ENCODE data around the gene ZNF324.
A peak's percentile ranks its signal among the peaks of the same experiment; 100 is the strongest.

ZNF324 gene

DNA sequence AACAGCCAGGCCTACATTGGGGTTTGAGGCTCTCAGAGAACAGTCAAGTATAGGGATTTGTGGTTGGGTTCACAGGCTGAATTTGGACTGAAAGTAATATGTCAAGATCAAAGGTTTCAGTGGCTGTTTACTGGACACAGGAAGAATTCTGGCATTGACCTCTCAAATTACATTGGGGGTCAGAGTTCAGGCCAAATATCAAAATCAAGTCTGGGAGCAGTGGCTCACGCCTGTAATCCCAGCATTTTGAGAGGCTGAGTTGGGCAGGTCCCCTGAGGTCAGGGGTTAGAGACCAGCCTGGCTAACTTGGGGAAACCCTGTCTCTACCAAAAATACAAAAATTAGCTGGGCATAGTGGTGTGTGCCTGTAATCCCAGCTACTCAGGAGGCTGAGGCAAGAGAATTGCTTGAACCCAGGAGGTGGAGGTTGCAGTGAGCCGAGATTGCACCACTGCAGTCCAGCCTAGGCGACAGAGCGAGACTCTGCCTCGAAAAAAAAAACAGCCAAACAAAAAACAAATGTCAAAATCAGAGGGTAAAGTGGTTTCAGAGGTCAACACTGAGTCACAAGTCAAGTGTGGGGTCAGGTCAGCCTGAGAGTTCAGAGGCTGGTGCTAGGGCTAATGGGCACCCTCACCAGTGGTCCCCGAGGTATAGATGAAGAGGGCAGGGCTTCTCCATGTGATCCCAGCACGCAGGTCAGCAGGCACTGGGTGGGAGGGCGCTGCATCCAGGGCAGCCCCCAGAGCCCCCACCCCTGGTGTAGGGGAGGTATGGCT lies 43.4 kb downstream of the ZNF324 start:
- peaks cover 3% of the 10 kb centered on the region for H3K79me1 ChIP-seq (ENCODE audit: low read length)
- no peak overlapping the region for H2BK5ac ChIP-seq (ENCODE audit: low read length)
- no peak overlapping the region for H2BK15ac ChIP-seq (replicated peaks; ENCODE audit: low read depth)
- H3K27ac ChIP-seq (ENCODE audit: low read depth, low read length) = no peak overlapping the region
- no peak overlapping the region for H3K18ac ChIP-seq (ENCODE audit: low read length)
- H3K36me3 ChIP-seq (ENCODE audit: control insufficient read depth, insufficient read depth, low read length) = no peaks in the 10 kb centered on the region
- H4K8ac ChIP-seq (ENCODE audit: low read depth, low read length) = no peak overlapping the region
- no peak overlapping the region for H2BK120ac ChIP-seq (ENCODE audit: low read depth, low read length)
- WGBS (ENCODE audit: extremely low coverage, insufficient coverage, low lambda C conversion rate) = no CpG with 5 or more reads among the region's 8 CpGs
- H3K27me3 ChIP-seq (ENCODE audit: insufficient read depth, low read length, poor library complexity) = no peaks in the 10 kb centered on the region
- no peak overlapping the region for H3K56ac ChIP-seq (ENCODE audit: low read length)
- no peak overlapping the region for H3K4me3 ChIP-seq (ENCODE audit: low read length)
- H3K9ac ChIP-seq (ENCODE audit: low read length) = no peak overlapping the region
- H3K23ac ChIP-seq (ENCODE audit: low read length) = no peak overlapping the region
- no peak overlapping the region for H3K4me2 ChIP-seq (ENCODE audit: low read length)
- no peak for DNase-seq
- no peak overlapping the region for H4K5ac ChIP-seq (ENCODE audit: low read length)
- no peak overlapping the region for H2AK5ac ChIP-seq (ENCODE audit: low read length)
- H3K79me2 ChIP-seq (ENCODE audit: control insufficient read depth, insufficient read depth, low read length) = peaks cover 3% of the 10 kb centered on the region
- no peak overlapping the region for H3K4ac ChIP-seq (ENCODE audit: low read depth, low read length)
- H3K4me1 ChIP-seq (ENCODE audit: control insufficient read depth, low read depth, low read length) = peaks cover 3% of the 10 kb centered on the region

DNA sequence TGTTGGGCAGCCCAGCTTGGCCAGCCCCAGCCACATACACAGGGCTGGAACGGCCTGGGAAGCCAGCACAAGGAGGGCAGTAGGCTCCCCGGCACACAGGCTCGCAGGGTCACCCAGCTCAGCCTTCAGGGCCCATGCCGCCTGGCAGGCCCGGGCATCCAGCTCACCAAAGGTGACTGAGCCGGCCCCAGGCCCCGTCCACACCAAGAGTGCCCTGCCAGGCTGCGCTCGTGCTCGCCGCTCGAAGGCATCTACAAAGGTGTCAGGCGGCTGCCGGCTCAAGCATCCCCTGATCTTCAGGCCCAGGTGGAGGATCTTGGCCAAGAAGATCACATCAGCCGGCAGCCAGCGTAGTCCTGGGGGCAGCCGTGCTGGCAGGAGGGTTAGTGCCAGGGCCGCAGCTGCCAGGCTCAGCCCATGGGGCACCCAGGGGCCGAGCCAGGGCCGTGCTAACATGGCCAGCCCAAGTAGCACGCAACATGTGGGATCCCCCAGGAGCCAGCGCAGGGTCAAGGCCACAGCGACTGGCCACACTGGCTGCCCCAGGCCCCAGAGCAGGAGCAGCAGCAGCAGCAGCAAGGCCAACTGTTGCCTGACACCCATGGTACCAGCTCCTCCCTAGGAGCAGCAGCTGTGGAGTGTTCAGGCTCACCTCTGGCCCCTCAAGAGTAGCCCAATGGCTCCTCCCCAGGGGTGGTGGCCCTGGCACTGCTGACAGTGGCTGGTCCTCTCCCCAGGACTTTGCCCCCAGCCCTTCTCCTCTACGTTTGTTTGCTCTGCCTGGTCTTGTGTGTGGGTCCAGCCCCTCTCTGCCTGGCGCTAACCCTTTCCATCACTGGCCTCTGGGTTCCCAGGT lies 44.7 kb downstream of the ZNF324 start, which contains the start of gene SLC27A5:
TSS of gene SLC27A5 (minus strand) at position 640 of the 856 bp plus-strand sequence. CDS start at position 603, 37 bp downstream.
- H4K5ac ChIP-seq (ENCODE audit: low read length) = no peak within 1 kb of the TSS
- DNase-seq = no peak

DNA sequence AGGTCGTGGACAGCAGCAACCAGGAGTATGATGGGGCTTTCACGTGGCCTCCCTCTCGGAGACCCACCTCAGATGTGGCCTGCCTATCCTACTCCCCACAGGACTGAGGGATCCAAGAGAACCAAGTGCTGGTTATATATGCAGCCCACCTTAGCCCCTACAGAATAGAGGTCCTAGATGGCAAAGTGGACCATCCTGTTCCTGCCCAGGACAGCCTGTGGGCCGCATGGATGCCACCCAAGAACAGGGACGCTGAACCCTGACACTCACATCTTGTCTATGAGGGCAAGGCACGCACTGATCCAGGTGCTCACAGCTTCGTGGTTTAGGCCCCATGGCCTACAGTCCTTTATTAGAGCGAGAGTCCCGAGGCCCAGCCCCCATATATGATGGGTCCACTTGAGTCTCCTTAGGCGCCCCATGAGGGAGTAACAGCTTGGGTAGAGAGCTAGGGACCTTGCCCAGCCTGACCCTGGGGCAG lies 46.4 kb downstream of the ZNF324 start:
- H2BK15ac ChIP-seq (replicated peaks; ENCODE audit: low read depth) = no peak overlapping the region

More for the DNA sequence above, 44.7 kb downstream of the ZNF324 start, which contains the start of gene SLC27A5:
- no peak within 1 kb of the TSS for H2AK5ac ChIP-seq (ENCODE audit: low read length)
- WGBS (ENCODE audit: extremely low coverage, insufficient coverage, low lambda C conversion rate) = no CpG with 5 or more reads among the region's 25 CpGs
- no peak within 1 kb of the TSS for H3K23ac ChIP-seq (ENCODE audit: low read length)
- no peak within 1 kb of the TSS for H3K4me3 ChIP-seq (ENCODE audit: low read length)
- H3K36me3 ChIP-seq (ENCODE audit: control insufficient read depth, insufficient read depth, low read length) = peaks cover 3% of the 10 kb centered on the region
- no peak within 1 kb of the TSS for H3K4me2 ChIP-seq (ENCODE audit: low read length)
- H3K4ac ChIP-seq (ENCODE audit: low read depth, low read length) = no peak within 1 kb of the TSS
- peak within 1 kb of the TSS; percentile 26 for H3K56ac ChIP-seq (ENCODE audit: low read length)
- H3K79me2 ChIP-seq (ENCODE audit: control insufficient read depth, insufficient read depth, low read length) = peaks cover 3% of the 10 kb centered on the region
- H3K9ac ChIP-seq (ENCODE audit: low read length) = no peak within 1 kb of the TSS
- H4K8ac ChIP-seq (ENCODE audit: low read depth, low read length) = no peak within 1 kb of the TSS
- H3K18ac ChIP-seq (ENCODE audit: low read length) = no peak within 1 kb of the TSS
- H3K27ac ChIP-seq (ENCODE audit: low read depth, low read length) = no peak within 1 kb of the TSS
- no peak within 1 kb of the TSS for H2BK120ac ChIP-seq (ENCODE audit: low read depth, low read length)
- H3K79me1 ChIP-seq (ENCODE audit: low read length) = peaks cover 9% of the 10 kb centered on the region
- H2BK5ac ChIP-seq (ENCODE audit: low read length) = no peak within 1 kb of the TSS
- H2BK15ac ChIP-seq (replicated peaks; ENCODE audit: low read depth) = no peak within 1 kb of the TSS
- peaks cover 3% of the 10 kb centered on the region for H3K4me1 ChIP-seq (ENCODE audit: control insufficient read depth, low read depth, low read length)
- no peaks in the 10 kb centered on the region for H3K27me3 ChIP-seq (ENCODE audit: insufficient read depth, low read length, poor library complexity)

DNA sequence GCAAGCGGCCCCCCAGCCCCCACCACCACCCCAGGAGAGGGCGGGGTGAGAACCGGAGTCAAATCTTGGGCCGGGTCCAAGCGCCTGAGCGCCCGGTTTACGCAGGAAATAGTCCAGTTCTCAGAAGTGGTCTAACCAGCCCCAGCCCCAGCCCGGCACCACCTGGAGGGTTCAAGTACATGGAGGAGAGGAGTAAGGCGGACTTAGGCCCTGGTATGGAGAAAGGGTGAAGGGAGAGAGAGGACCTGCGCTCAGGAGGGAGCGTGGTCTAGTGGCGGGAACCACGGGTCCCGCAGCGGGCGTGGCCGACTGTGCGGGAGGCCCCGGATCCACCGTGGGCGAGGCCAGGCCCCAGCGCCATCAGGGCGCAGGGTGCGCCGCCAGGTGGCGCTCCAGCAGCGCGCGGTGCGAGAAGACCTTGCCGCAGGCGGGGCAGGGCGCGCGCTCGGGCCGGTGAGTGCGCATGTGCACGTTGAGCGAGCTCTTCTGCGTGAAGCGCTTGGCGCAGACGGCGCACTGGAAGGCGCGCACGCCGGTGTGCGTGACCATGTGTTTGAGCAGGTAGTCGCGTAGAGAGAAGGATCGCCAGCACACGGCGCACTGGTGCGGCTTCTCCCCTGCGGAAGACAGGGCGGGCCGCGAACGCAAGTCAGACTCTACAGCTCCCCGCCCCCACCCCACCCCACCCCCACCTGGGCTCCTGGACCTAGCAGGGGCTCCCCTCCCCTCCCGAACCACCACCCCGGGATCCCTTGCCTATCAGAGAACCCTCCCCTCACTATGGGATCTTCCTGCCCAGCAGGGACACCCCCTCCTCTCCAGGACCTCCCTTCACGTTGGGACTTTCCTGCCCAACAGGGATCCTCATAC lies 47.0 kb downstream of the ZNF324 start:
- Histone ChIP-seq H2BK5ac (ENCODE audit: low read length) (peak overlapping the region; percentile 56), H3K36me3 (ENCODE audit: control insufficient read depth, insufficient read depth, low read length) (peaks cover 5% of the 10 kb centered on the region), H3K18ac (ENCODE audit: low read length) (no peak overlapping the region), H3K27me3 (ENCODE audit: insufficient read depth, low read length, poor library complexity) (no peaks in the 10 kb centered on the region), H3K79me2 (ENCODE audit: control insufficient read depth, insufficient read depth, low read length) (peaks cover 18% of the 10 kb centered on the region), H3K4me1 (ENCODE audit: control insufficient read depth, low read depth, low read length) (peaks cover 11% of the 10 kb centered on the region), H3K23ac (ENCODE audit: low read length) (no peak overlapping the region), H3K4ac (ENCODE audit: low read depth, low read length) (peak overlapping the region; percentile 28), H2BK120ac (ENCODE audit: low read depth, low read length) (no peak overlapping the region), H3K9ac (ENCODE audit: low read length) (peak overlapping the region; percentile 92), H3K27ac (ENCODE audit: low read depth, low read length) (no peak overlapping the region), H3K4me3 (ENCODE audit: low read length) (peak overlapping the region; percentile 47), H4K8ac (ENCODE audit: low read depth, low read length) (no peak overlapping the region), H3K56ac (ENCODE audit: low read length) (peak overlapping the region; percentile 94), H4K5ac (ENCODE audit: low read length) (peak overlapping the region; percentile 1), H2AK5ac (ENCODE audit: low read length) (peak overlapping the region; percentile 99), H3K79me1 (ENCODE audit: low read length) (peaks cover 21% of the 10 kb centered on the region), H3K4me2 (ENCODE audit: low read length) (peak overlapping the region; percentile 88), H2BK15ac (replicated peaks; ENCODE audit: low read depth) (no peak overlapping the region)
- peak; percentile 96 for DNase-seq
- WGBS (ENCODE audit: extremely low coverage, insufficient coverage, low lambda C conversion rate) = no CpG with 5 or more reads among the region's 66 CpGs

More for the DNA sequence above, 46.4 kb downstream of the ZNF324 start:
- Histone ChIP-seq H2BK5ac (ENCODE audit: low read length) (no peak overlapping the region), H2BK120ac (ENCODE audit: low read depth, low read length) (no peak overlapping the region), H3K23ac (ENCODE audit: low read length) (peak overlapping the region; percentile 92), H3K9ac (ENCODE audit: low read length) (peak overlapping the region; percentile 75), H3K79me1 (ENCODE audit: low read length) (peaks cover 16% of the 10 kb centered on the region), H3K4me3 (ENCODE audit: low read length) (no peak overlapping the region), H3K27ac (ENCODE audit: low read depth, low read length) (no peak overlapping the region), H3K27me3 (ENCODE audit: insufficient read depth, low read length, poor library complexity) (no peaks in the 10 kb centered on the region), H3K18ac (ENCODE audit: low read length) (no peak overlapping the region), H3K4ac (ENCODE audit: low read depth, low read length) (peak overlapping the region; percentile 28), H2AK5ac (ENCODE audit: low read length) (no peak overlapping the region), H3K56ac (ENCODE audit: low read length) (peak overlapping the region; percentile 71), H3K79me2 (ENCODE audit: control insufficient read depth, insufficient read depth, low read length) (peaks cover 11% of the 10 kb centered on the region), H3K4me2 (ENCODE audit: low read length) (no peak overlapping the region), H3K36me3 (ENCODE audit: control insufficient read depth, insufficient read depth, low read length) (peaks cover 5% of the 10 kb centered on the region), H4K8ac (ENCODE audit: low read depth, low read length) (no peak overlapping the region), H3K4me1 (ENCODE audit: control insufficient read depth, low read depth, low read length) (peaks cover 6% of the 10 kb centered on the region), H4K5ac (ENCODE audit: low read length) (no peak overlapping the region)
- no CpG with 5 or more reads among the region's 10 CpGs for WGBS (ENCODE audit: extremely low coverage, insufficient coverage, low lambda C conversion rate)
- no peak for DNase-seq

DNA sequence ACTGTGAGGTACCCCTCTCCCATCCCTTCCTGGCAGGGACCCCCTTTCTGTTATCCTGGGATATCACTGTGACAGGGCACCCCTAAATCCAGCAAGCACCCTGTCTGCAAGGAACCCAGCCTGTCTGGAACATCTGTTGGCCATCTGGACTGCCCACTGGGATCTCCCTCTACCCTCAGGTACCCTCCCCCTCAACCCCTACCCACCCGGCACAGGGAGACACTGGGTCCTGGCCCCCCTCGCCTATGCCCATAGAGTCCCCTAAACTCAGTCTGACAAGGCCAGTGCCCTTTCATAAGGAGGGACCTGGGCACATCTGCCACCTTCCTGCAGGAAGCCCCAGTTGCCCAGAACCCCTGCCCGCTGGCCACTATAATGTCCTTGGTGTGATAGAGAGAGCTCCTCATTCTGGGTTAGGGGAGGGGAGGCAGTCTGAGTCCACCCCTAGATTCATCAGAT lies 47.7 kb downstream of the ZNF324 start:
- DNase-seq = no peak
- no peak overlapping the region for H3K18ac ChIP-seq (ENCODE audit: low read length)
- no peak overlapping the region for H3K4ac ChIP-seq (ENCODE audit: low read depth, low read length)
- peaks cover 18% of the 10 kb centered on the region for H3K79me2 ChIP-seq (ENCODE audit: control insufficient read depth, insufficient read depth, low read length)
- no peaks in the 10 kb centered on the region for H3K27me3 ChIP-seq (ENCODE audit: insufficient read depth, low read length, poor library complexity)
- H4K8ac ChIP-seq (ENCODE audit: low read depth, low read length) = no peak overlapping the region
- H4K5ac ChIP-seq (ENCODE audit: low read length) = peak overlapping the region; percentile 1
- peaks cover 11% of the 10 kb centered on the region for H3K4me1 ChIP-seq (ENCODE audit: control insufficient read depth, low read depth, low read length)
- no peak overlapping the region for H2BK120ac ChIP-seq (ENCODE audit: low read depth, low read length)
- H3K56ac ChIP-seq (ENCODE audit: low read length) = peak overlapping the region; percentile 94
- no CpG with 5 or more reads among the region's 3 CpGs for WGBS (ENCODE audit: extremely low coverage, insufficient coverage, low lambda C conversion rate)
- H2BK15ac ChIP-seq (replicated peaks; ENCODE audit: low read depth) = no peak overlapping the region
- peaks cover 21% of the 10 kb centered on the region for H3K79me1 ChIP-seq (ENCODE audit: low read length)
- peak overlapping the region; percentile 99 for H2AK5ac ChIP-seq (ENCODE audit: low read length)
- peaks cover 5% of the 10 kb centered on the region for H3K36me3 ChIP-seq (ENCODE audit: control insufficient read depth, insufficient read depth, low read length)
- peak overlapping the region; percentile 88 for H3K4me2 ChIP-seq (ENCODE audit: low read length)
- H3K27ac ChIP-seq (ENCODE audit: low read depth, low read length) = no peak overlapping the region
- H3K23ac ChIP-seq (ENCODE audit: low read length) = no peak overlapping the region
- H3K4me3 ChIP-seq (ENCODE audit: low read length) = peak overlapping the region; percentile 47
- peak overlapping the region; percentile 92 for H3K9ac ChIP-seq (ENCODE audit: low read length)
- H2BK5ac ChIP-seq (ENCODE audit: low read length) = peak overlapping the region; percentile 56

Measured in mesendoderm (in vitro differentiated cells).